GM08714 (cell line): Measurements from ENCODE around the gene RBM7.

ENCODE experiments used
- H3K4me3 ChIP-seq: fragments of 200-500 bp; sonication (Bioruptor generic); 2 replicates; pipeline ENCODE4 v1.5.1; 2014; ENCODE audit warnings: mild to moderate bottlenecking, low read length, inconsistent platforms
- ZNF274 ChIP-seq: IDR thresholded peaks from 2 replicates; pipeline ENCODE4 v1.6.1; 2012; ENCODE audit warnings: mild to moderate bottlenecking, low read depth, low read length

The RBM7 gene

GRCh38 chr11:114426280-114426679 is 25.8 kb downstream of the RBM7 start:
- TF ChIP-seq ZNF274: no peak
- H3K4me3 ChIP-seq: no peak overlapping the region

- TF ChIP-seq ZNF274: no peak
- H3K4me3 ChIP-seq: no peak overlapping the region
Observed at GRCh38 chr11:114430290-114430689, 29.8 kb downstream of the RBM7 start.

GRCh38 chr11:114432893-114433292 is 32.4 kb downstream of the RBM7 start:
- no peak for TF ChIP-seq ZNF274
- no peak overlapping the region for H3K4me3 ChIP-seq

- no peak for TF ChIP-seq ZNF274
- no peak overlapping the region for H3K4me3 ChIP-seq
Observed at GRCh38 chr11:114433376-114433775, 32.9 kb downstream of the RBM7 start.

- no peak for TF ChIP-seq ZNF274
- no peak overlapping the region for H3K4me3 ChIP-seq
Observed at GRCh38 chr11:114438303-114438702, 37.8 kb downstream of the RBM7 start.

GRCh38 chr11:114439229-114440120 is 39.0 kb downstream of the RBM7 start, which contains the start of gene REXO2:
Gene REXO2 (plus strand): TSS chr11:114439467. CDS start chr11:114439529, 62 bp downstream.
- peak within 1 kb of the TSS; percentile 53 for H3K4me3 ChIP-seq
- TF ChIP-seq ZNF274: no peak

GRCh38 chr11:114440121-114440860 is 39.8 kb downstream of the RBM7 start:
- H3K4me3 ChIP-seq: peak overlapping the region; percentile 53
- TF ChIP-seq ZNF274: no peak

- no peak overlapping the region for H3K4me3 ChIP-seq
- no peak for TF ChIP-seq ZNF274
Observed at GRCh38 chr11:114440971-114441763, 40.7 kb downstream of the RBM7 start.

- TF ChIP-seq ZNF274: no peak
- no peak overlapping the region for H3K4me3 ChIP-seq
Observed at GRCh38 chr11:114441921-114442320, 41.5 kb downstream of the RBM7 start.

GRCh38 chr11:114442536-114442935 is 42.1 kb downstream of the RBM7 start:
- TF ChIP-seq ZNF274: no peak
- no peak overlapping the region for H3K4me3 ChIP-seq

- no peak for TF ChIP-seq ZNF274
Observed at GRCh38 chr11:114447444-114447843, 47.0 kb downstream of the RBM7 start.

GRCh38 chr11:114447892-114448291 is 47.4 kb downstream of the RBM7 start:
- H3K4me3 ChIP-seq: no peak overlapping the region
- no peak for TF ChIP-seq ZNF274

More at GRCh38 chr11:114447444-114447843, 47.0 kb downstream of the RBM7 start:
- H3K4me3 ChIP-seq: no peak overlapping the region

- TF ChIP-seq ZNF274: no peak
- H3K4me3 ChIP-seq: no peak overlapping the region
Observed at GRCh38 chr11:114448749-114449482, 48.5 kb downstream of the RBM7 start.
